HG03060 (cell line): ENCODE results near the gene FXYD7.

Experiments
- ATAC-seq: cut with Tn5 transposase; IDR thresholded peaks from one replicate; pipeline ENCODE4 v1.9.1; 2021; ENCODE audit warnings: low read depth, moderate number of reproducible peaks; ENCODE audit not compliant: unreplicated experiment

The FXYD7 gene

DNA sequence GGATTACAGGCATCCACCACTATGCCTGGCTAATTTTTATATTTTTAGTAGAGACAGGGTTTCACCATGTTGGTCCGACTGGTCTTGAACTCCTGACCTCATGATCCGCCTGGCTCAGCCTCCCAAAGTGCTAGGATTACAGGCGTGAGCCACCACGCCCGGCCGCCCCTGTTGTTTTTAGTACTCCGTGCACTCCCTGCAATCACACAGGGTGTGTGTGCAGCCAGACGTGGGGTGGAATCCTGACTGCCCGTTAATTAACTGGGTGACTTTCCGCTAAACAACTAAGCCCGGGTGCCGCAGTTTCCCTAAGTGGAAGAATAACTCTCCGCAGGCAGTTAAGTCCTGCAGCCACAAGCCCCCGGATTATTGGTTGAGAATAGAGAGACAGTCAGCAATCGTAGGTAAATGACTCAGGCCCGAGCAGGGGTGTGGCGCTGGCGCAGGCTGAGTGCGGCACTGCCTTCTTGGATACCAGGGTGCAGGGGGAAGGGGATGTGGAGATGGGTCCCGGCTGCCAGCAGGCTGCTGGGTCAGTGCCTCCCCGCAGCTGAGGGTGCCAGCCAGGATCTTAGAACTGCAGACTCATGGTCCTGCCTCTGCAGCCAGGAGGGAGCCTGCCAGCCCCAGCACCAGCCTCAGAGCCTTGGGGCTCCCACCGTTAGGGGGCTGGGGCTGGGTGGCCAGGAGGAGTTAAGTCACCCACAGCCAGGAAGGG, 33.5 kb upstream of the FXYD7 start:
- ATAC-seq = no peak

GRCh38 chr19:35110974-35111373, 32.1 kb upstream of the FXYD7 start:
- ATAC-seq = no peak

- ATAC-seq = no peak
Observed at GRCh38 chr19:35112995-35113688, 29.9 kb upstream of the FXYD7 start.

GRCh38 chr19:35114353-35115176, 28.5 kb upstream of the FXYD7 start:
- no peak for ATAC-seq

- ATAC-seq = no peak
Observed at GRCh38 chr19:35115177-35115951, 27.7 kb upstream of the FXYD7 start, which contains the start of gene FXYD3. Gene FXYD3, plus strand, starts transcription at chr19:35115823. Its CDS starts 3,554 bp downstream, at chr19:35119377.

GRCh38 chr19:35116072-35116801, 26.8 kb upstream of the FXYD7 start:
- no peak for ATAC-seq

GRCh38 chr19:35117116-35117515, 25.9 kb upstream of the FXYD7 start:
- no peak for ATAC-seq

GRCh38 chr19:35117799-35118198, 25.3 kb upstream of the FXYD7 start:
- ATAC-seq = no peak

DNA sequence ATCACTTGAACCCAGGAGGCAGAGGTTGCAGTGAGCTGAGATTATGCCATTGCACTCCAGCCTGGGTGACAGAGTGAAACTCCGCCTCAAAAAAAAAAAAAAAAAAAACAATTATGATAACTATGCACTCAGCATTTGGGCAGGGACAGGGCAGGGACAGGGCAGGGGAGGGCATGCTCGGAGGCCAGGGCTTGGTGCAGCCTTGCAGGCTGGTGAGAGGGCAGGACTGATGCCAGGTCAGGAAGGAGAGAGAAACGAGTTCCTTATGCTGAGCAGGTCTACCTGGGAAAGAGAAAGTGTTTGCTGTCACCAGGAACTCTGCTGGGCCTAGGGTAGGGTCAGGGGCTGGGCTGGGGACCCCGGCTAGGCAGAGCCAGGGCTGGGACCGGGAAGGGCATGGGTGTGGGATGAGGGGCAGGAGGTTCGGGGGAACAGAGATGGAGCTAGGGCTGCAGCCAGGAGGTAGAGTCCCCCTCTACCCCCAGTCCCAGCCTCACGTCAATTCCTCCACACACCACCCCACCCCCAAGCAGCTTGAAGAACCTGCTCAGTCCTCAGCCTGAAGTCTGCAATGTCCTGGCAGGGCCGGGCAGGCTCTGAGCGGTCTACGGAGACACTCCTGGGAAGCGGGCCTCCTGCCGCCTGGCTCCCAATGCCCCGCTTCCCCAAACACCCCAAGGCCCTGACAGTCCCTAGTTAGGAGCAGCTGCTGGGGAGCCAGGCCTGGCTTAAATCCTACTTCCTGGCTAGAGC, 24.6 kb upstream of the FXYD7 start:
- no peak for ATAC-seq

DNA sequence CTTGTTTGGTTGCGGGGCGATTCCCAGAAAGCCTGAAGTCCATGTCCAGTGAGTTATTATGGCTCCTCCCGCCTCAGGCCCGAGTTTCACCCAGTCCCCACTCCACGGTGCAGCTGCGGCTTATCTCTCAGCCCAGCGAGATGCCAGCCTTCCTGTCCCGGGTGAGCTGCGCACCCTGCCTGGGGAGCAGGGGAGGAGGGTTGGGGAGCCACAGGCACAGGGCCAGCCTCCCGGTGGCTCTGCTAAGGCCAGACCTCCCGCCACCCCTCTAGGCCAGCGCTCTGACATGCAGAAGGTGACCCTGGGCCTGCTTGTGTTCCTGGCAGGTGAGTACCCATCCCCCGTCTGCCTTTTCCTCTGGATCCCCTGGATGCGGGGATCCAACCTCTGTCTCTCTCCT, 24.0 kb upstream of the FXYD7 start:
- ATAC-seq = no peak

DNA sequence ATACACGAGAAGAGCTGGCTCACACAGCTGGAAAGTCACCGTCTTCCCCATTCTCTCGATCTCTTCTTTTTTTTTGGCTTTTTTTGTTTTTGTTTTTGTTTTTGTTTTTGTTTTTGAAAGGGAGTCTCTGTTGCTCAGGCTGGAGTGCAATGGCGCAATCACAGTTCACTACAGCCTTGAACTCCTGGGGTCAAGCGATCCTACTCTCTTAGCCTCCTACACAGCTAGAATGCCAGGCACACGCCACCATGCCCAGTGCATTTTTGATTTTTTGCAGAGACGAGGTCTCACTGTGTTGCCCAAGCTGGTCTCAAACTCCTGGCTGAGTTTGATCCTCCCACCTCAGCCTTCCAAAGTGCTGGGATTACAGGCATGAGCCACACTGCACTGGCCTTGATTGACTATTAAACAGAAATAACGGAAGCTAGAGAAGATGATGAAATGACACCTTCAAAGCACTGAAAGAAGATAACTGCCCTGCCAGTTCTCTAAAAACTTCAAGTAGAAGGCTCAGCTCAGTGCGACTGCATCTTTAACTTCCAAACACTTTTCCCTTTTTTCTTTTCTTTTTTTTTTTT, 23.4 kb upstream of the FXYD7 start:
- no peak for ATAC-seq

DNA sequence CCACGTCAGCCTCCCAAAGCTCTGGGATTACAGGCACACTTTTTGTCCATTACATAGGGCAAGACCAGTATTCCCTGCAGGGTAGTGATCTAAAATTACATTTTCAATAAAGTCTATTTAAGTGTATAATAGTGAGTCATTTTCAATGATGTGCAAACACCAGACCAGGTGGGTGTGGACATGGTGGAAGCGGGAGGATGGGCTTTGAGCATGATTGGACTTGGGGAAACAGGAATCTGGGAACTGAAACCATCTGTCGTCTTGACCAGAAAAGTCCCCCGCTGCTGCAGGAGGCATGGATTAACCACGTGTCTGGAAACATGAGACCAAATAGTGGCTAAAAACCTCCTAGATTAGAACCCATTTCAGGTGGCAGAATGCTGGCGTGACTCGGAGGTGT, 22.6 kb upstream of the FXYD7 start:
- ATAC-seq = no peak

DNA sequence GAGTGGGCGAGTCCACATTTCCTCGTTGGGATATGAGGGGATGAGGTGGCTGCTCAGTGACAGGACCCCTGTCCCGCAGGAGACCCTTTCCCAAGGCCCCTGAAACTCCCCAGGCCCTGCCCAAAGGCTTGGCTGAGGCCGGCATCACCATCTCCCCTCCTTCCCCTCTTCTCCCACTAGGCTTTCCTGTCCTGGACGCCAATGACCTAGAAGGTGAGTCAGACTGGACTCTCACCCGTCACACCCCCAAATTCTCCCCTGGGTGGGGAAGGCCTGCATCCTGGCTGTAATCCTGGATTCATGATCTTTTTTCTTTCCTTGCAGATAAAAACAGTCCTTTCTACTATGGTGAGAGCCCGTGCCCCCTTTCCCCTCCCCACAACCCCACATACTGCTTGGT, 22.2 kb upstream of the FXYD7 start:
- ATAC-seq = no peak

DNA sequence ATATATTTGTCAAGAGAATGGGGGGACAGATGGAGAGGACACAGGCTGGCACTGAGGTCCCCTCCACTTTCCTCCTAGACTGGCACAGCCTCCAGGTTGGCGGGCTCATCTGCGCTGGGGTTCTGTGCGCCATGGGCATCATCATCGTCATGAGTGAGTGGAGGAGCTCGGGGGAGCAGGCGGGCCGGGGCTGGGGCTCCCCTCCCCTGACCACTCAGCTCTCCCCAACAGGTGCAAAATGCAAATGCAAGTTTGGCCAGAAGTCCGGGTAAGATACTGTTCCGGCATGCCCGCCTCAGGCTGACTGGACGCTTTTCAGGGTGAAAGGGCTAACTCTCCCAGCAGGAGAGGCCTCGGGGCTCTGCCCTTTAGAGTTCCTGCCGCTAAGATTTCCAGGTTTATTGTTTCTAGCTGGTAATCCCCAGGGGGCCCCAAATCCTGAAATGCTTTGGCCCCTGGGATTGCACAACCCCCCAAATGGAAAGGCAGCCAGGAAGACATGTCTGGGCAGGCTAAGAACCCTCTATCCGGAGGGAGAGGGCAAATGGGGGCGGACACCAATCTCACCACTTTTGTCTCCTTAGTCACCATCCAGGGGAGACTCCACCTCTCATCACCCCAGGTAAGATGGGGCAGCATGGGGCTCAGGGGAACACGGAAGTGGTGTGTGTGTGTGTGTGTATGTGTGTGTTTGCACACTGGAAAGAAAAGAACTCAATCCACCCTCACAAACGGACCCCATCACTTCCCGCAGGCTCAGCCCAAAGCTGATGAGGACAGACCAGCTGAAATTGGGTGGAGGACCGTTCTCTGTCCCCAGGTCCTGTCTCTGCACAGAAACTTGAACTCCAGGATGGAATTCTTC, 20.1 kb upstream of the FXYD7 start:
- ATAC-seq = no peak

- ATAC-seq = no peak
Observed at GRCh38 chr19:35123573-35123972, 19.5 kb upstream of the FXYD7 start.

- peak; percentile 51 for ATAC-seq
Observed at GRCh38 chr19:35124098-35125060, 18.7 kb upstream of the FXYD7 start.

DNA sequence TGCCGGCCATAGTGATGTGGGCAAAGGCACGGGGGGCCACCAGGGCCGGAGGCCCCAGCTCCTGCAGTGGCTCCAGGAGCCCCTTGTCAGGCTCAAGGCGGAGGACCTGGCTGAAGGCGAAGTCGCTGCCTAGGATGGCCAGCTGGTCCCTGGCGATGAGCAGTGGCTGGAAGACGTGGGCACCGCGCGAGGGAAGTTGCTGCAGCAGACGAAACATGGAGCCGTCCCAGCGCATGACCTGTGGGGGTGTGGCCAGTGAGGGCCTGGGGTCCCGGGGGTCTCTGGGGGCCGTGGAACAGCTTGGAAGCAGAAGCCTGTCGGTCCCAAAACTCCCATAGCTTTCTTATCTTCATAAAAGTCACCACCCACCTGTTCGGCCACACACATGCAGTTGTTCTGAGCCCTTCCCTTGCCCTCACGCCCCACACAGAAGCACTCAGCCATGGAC, 17.8 kb upstream of the FXYD7 start:
- ATAC-seq = no peak
